ENCODE results near the gene QPCTL. TPM values are rescaled to one million over a fixed set of nuclear protein-coding genes. Genes with fewer than 3 reads are reported as not detected.

The QPCTL gene
- total and polyA plus RNA-seq, 2 of the 13 experiments (the other 11 are each of a cell fraction or from before 2014, with no cell fraction given) = 16.0 to 19.1 TPM

DNA sequence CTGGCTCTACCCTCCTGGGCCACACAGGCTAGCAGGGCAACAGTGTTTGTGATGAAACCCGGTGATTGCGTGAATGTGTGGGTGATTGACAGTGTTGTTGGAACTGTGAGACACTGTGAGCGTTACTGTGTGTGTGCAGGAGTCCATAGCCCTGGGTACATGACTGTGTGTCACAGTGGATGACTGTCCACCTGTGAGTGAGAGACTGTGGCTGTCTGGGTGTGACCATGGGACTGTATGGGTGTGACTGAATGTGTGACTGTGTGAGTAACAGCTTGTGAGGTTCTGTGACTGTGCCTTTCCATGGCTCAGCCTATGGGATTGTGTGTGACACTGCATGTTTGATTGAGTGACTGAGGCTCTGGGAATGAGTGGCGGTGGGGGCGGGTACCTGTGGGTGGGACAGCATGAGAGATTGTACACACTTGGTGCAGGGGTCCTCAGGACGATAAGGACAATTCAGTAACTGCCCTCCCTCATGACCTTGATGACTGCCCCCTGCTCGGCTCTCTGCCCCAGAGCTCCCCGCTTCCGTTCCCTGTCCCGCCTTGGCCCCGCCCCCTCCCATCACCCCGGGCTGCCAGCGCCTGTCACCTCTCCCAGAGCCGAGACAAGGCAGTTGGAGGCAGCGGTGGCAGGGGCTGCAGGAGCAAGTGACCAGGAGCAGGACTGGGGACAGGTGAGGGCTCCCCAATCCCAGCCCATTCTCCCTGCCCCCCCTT, 24.7 kb upstream of the QPCTL start, which contains the start of gene GIPR (continued):
- TF ChIP-seq, protein P1, sequence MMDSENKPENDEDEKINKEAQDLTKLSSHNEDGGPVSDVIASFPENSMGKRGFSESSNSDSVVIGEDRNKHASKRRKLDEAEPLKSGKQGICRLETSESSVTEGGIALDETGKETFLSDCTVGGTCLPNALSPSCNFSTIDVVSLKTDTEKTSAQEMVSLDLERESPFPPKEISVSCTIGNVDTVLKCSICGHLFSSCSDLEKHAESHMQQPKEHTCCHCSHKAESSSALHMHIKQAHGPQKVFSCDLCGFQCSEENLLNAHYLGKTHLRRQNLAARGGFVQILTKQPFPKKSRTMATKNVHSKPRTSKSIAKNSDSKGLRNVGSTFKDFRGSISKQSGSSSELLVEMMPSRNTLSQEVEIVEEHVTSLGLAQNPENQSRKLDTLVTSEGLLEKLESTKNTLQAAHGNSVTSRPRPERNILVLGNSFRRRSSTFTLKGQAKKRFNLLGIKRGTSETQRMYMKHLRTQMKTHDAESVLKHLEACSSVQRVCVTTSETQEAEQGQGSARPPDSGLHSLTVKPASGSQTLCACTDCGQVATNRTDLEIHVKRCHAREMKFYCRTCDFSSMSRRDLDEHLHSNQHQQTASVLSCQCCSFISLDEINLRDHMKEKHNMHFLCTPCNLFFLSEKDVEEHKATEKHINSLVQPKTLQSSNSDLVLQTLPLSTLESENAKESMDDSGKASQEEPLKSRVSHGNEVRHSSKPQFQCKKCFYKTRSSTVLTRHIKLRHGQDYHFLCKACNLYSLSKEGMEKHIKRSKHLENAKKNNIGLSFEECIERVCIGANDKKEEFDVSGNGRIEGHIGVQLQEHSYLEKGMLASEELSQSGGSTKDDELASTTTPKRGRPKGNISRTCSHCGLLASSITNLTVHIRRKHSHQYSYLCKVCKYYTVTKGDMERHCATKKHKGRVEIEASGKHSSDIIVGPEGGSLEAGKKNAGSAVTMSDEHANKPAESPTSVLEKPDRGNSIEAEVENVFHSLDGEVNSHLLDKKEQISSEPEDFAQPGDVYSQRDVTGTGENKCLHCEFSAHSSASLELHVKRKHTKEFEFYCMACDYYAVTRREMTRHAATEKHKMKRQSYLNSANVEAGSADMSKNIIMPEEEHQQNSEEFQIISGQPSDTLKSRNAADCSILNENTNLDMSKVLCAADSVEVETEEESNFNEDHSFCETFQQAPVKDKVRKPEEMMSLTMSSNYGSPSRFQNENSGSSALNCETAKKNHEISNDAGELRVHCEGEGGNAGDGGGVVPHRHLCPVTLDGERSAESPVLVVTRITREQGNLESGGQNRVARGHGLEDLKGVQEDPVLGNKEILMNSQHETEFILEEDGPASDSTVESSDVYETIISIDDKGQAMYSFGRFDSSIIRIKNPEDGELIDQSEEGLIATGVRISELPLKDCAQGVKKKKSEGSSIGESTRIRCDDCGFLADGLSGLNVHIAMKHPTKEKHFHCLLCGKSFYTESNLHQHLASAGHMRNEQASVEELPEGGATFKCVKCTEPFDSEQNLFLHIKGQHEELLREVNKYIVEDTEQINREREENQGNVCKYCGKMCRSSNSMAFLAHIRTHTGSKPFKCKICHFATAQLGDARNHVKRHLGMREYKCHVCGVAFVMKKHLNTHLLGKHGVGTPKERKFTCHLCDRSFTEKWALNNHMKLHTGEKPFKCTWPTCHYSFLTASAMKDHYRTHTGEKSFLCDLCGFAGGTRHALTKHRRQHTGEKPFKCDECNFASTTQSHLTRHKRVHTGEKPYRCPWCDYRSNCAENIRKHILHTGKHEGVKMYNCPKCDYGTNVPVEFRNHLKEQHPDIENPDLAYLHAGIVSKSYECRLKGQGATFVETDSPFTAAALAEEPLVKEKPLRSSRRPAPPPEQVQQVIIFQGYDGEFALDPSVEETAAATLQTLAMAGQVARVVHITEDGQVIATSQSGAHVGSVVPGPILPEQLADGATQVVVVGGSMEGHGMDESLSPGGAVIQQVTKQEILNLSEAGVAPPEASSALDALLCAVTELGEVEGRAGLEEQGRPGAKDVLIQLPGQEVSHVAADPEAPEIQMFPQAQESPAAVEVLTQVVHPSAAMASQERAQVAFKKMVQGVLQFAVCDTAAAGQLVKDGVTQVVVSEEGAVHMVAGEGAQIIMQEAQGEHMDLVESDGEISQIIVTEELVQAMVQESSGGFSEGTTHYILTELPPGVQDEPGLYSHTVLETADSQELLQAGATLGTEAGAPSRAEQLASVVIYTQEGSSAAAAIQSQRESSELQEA (CRISPR knock-in tag; IDR thresholded peaks at IDR 0.05; ENCODE audit: not compliant biosample characterization) = no peak
- TF ChIP-seq ZNF766 (CRISPR knock-in tag; IDR thresholded peaks at IDR 0.05; ENCODE audit: borderline replicate concordance) = no peak
- TF ChIP-seq ZBTB42 (CRISPR knock-in tag; IDR thresholded peaks at IDR 0.05) = no peak
- TF ChIP-seq POLR2A (IDR thresholded peaks at IDR 0.05; ENCODE audit: insufficient read depth in 1 of 2, low read depth in 2 of 2, low read length in 2 of 2) = peak in 1 of 2 experiments; percentile 21; a peak in 1 of 4 replicates
- TF ChIP-seq HNF4G (IDR thresholded peaks at IDR 0.05; ENCODE audit: borderline replicate concordance, low read depth, low read length) = no peak
- TF ChIP-seq HNF4G (CRISPR knock-in tag; IDR thresholded peaks at IDR 0.05; ENCODE audit: borderline replicate concordance, low read depth) = no peak
- TF ChIP-seq, protein P2, sequence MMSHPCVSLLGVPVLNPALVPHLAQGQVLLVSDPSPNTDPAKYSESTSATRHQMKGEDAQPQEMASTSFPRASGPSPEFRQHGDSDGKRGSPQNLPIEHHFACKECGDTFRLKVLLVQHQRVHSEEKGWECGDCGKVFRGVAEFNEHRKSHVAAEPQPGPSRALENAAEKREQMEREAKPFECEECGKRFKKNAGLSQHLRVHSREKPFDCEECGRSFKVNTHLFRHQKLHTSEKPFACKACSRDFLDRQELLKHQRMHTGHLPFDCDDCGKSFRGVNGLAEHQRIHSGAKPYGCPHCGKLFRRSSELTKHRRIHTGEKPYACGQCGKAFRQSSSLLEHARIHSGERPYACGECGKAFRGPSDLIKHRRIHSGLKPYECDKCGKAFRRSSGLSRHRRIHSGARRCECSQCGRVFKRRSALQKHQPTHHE (CRISPR knock-in tag; IDR thresholded peaks at IDR 0.05; ENCODE audit: borderline replicate concordance) = no peak
- TF ChIP-seq ZNF615 (CRISPR knock-in tag; IDR thresholded peaks at IDR 0.05; ENCODE audit: borderline replicate concordance) = no peak
- no peak for TF ChIP-seq CEBPG (CRISPR knock-in tag; IDR thresholded peaks at IDR 0.05)
- TF ChIP-seq ZNF652 (CRISPR knock-in tag; IDR thresholded peaks at IDR 0.05; ENCODE audit: borderline replicate concordance, low read depth) = no peak
- no peak for TF ChIP-seq PRPF4 (IDR thresholded peaks at IDR 0.05; ENCODE audit: low read depth, low read length, poor library complexity, severe bottlenecking)
- TF ChIP-seq ZNF331 (CRISPR knock-in tag; IDR thresholded peaks at IDR 0.05) = no peak
- no peak for TF ChIP-seq GABPA (IDR thresholded peaks at IDR 0.05; ENCODE audit: low read depth, low read length)
- peak; percentile 25; the same call in 1 of the 2 replicates for TF ChIP-seq GABPA (CRISPR knock-in tag; IDR thresholded peaks at IDR 0.05; ENCODE audit: low read depth)
- no peak for TF ChIP-seq ZNF235 (CRISPR knock-in tag; IDR thresholded peaks at IDR 0.05; ENCODE audit: borderline replicate concordance)
- peak; percentile 53 for TF ChIP-seq SAP130 (CRISPR knock-in tag; IDR thresholded peaks at IDR 0.05; ENCODE audit: low read depth)
- TF ChIP-seq, protein P3, sequence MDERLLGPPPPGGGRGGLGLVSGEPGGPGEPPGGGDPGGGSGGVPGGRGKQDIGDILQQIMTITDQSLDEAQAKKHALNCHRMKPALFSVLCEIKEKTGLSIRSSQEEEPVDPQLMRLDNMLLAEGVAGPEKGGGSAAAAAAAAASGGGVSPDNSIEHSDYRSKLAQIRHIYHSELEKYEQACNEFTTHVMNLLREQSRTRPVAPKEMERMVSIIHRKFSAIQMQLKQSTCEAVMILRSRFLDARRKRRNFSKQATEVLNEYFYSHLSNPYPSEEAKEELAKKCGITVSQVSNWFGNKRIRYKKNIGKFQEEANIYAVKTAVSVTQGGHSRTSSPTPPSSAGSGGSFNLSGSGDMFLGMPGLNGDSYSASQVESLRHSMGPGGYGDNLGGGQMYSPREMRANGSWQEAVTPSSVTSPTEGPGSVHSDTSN (CRISPR knock-in tag; IDR thresholded peaks at IDR 0.05) = peak; percentile 70
- TF ChIP-seq ZNF136 (CRISPR knock-in tag; IDR thresholded peaks at IDR 0.05; ENCODE audit: low read depth) = no peak
- TF ChIP-seq CREB1 (IDR thresholded peaks at IDR 0.05) = peak; percentile 42; the same call in 1 of the 2 replicates
- no peak for TF ChIP-seq CREB1 (CRISPR knock-in tag; IDR thresholded peaks at IDR 0.05)
